Heart left ventricle (tissue), 16 donors: ENCODE measurements around the gene ARHGAP24. TPM values are rescaled to one million over a fixed set of nuclear protein-coding genes. Genes with fewer than 3 reads are reported as not detected.
A peak's percentile ranks its signal among the peaks of the same experiment; 100 is the strongest.

Experiments used
- ATAC-seq, 4 donors: fragments of 200-7000 bp; cut with Tn5 transposase; one replicate each; pipeline ENCODE4 v1.9.1; 2020 to 2022; ENCODE audit warnings: moderate library complexity in 4 of 4, mild to moderate bottlenecking in 3 of 4, moderate number of reproducible peaks in 1 of 4
- DNase-seq, 5 donors: peaks; one replicate each; pipeline ENCODE4 v3.0.0-alpha.2; 2020
- H3K27ac ChIP-seq, 12 donors: fragments of 200-600 bp; sonication (generic) in 4 of 12; one replicate each; pipeline versions ENCODE4 v1.5.0 to v1.8.0; 2016 to 2022; ENCODE audit warnings: mild to moderate bottlenecking in 2 of 12
- H3K27me3 ChIP-seq, 9 donors: fragments of 200-600 bp; sonication (generic) in 2 of 9; one replicate each; pipeline versions ENCODE4 v1.5.1 to v1.8.0; 2016 to 2022; ENCODE audit warnings: mild to moderate bottlenecking in 3 of 9
- H3K36me3 ChIP-seq, 9 donors: fragments of 200-600 bp; sonication (generic) in 2 of 9; one replicate each; pipeline versions ENCODE4 v1.5.0 to v1.8.0; 2018 to 2022; ENCODE audit warnings: mild to moderate bottlenecking in 2 of 9
- H3K4me1 ChIP-seq, 12 donors: fragments of 200-600 bp; sonication (generic) in 4 of 12; one replicate each; pipeline versions ENCODE4 v1.5.0 to v1.8.0; 2016 to 2022; ENCODE audit warnings: mild to moderate bottlenecking in 3 of 12
- H3K4me3 ChIP-seq, 12 donors: fragments of 200-600 bp; sonication (generic) in 4 of 12; one replicate each; pipeline versions ENCODE4 v1.5.0 to v1.8.0; 2017 to 2022; ENCODE audit warnings: mild to moderate bottlenecking in 9 of 12, moderate library complexity in 4 of 12
- H3K9me3 ChIP-seq, 12 donors: fragments of 200-600 bp; sonication (generic) in 4 of 12; one replicate each; pipeline versions ENCODE4 v1.5.0 to v1.8.0; 2016 to 2022; ENCODE audit warnings: mild to moderate bottlenecking in 1 of 12
- POLR2A ChIP-seq, 2 donors: fragments of 450-650 bp; IDR thresholded peaks; one replicate each; pipeline ENCODE4 v1.6.1; 2017; ENCODE audit warnings: antibody characterized with exemption in 2 of 2, mild to moderate bottlenecking in 2 of 2, moderate library complexity in 2 of 2
- WGBS, 4 donors: extraction: QIAGEN DNeasy Blood & Tissue Kit in 2 of 4; methylation state at CpG; one replicate each; pipeline versions ENCODE4 v1.1.5 to v1.1.7; 2013 to 2018; 5-methylcytosine and 5-hydroxymethylcytosine counted together
- intact Hi-C, 10 donors: fragments of 100-400 bp; cut with DNase I; formaldehyde crosslinking; loops; one replicate each; pipeline versions ENCODE4 v1.11.1 to v1.14.2; 2022
- polyA plus RNA-seq, 2 donors: library from polyadenylated mRNA; stranded (reverse); fragments of 200-250 nt; gene quantifications; one replicate each; pipeline ENCODE4 v1.2.3, GENCODE V29; 2013
- total RNA-seq, 9 donors: library from RNA; depleted of rRNA in 2 of 9; stranded (reverse); fragments of >200 nt in 2 of 9; fragmentation: NEBNext Ultra II Directional in 3 of 9; extraction: Animal tissue kit (Norgen Biotek cat#: 25700) in 3 of 9; gene quantifications; one replicate each; pipeline versions ENCODE4 v1.1.0 to v1.2.4, GENCODE V29; 2016 to 2023
- TF ChIP-seq, protein P1 (sequence below), 12 donors: fragments of 200-600 bp; sonication (generic) in 4 of 12; IDR thresholded peaks; one replicate each; pipeline versions ENCODE4 v1.5.0 to v1.8.0; 2018 to 2022; ENCODE audit warnings: antibody characterized with exemption in 12 of 12, mild to moderate bottlenecking in 5 of 12
- donor health status: ischemic (EF 13 %, LVEDD 7.1; RV severe dilation, severe dysfunction).
- donor health status: healthy with polysubstance abuse.
- donor health status: DM: no; HTN: yes; CAD: no.
- donor health status: DM: no; HTN: no; CAD: no.
- donor health status: ischemic (EF 25% LVEDD 6.9; RV normal size, moderate dysfunction).
- donor health status: ischemic (EF 25% LVEDD 5.7; RV mildly dilated, moderate dysfunction).
- donor health status: healthy.
- donor health status: DM: yes; HTN: yes; CAD: no.
- donor health status: ischemic (EF 35%, LVEDD 5.7; RV mildly dilated, moderate dysfunction).
- donor health status: nonischemic (EF 11% LVEDD 7.7; RV severe dilation, severe dysfunction).
- donor health status: DM: yes; HTN: yes; CAD: no.
- donor health status: PGD.
- donor health status: ischemic (EF 29% LVEDD 5.4; RV normal size, mild dysfunction).
- donor health status: nonischemic (EF 23%, LVEDD 6.1; RV moderate dilation, normal function).

The ARHGAP24 gene
- total and polyA plus RNA-seq, 11 donors = 4.5 to 36.9 (median 18.9) TPM

DNA sequence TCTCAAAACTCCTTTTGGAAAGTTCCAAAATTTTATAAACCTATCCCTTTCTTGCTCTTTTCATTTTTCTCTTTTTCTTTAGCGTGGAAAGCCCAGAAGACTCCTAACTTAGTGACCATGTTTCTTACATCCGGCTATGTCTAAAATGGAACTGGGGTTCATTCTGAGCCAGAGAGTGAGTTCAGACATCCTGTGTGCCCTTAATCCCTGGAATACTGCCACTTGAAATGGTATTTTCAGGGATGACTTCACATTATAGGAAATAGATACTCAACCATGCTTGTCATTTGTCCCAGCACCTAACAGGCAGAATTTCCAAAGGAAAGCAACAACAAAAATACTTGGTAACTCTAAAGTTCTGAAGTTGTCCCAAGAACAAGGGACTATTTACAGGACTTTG is 379.6 kb downstream of the ARHGAP24 start:
- TF ChIP-seq, protein P1, sequence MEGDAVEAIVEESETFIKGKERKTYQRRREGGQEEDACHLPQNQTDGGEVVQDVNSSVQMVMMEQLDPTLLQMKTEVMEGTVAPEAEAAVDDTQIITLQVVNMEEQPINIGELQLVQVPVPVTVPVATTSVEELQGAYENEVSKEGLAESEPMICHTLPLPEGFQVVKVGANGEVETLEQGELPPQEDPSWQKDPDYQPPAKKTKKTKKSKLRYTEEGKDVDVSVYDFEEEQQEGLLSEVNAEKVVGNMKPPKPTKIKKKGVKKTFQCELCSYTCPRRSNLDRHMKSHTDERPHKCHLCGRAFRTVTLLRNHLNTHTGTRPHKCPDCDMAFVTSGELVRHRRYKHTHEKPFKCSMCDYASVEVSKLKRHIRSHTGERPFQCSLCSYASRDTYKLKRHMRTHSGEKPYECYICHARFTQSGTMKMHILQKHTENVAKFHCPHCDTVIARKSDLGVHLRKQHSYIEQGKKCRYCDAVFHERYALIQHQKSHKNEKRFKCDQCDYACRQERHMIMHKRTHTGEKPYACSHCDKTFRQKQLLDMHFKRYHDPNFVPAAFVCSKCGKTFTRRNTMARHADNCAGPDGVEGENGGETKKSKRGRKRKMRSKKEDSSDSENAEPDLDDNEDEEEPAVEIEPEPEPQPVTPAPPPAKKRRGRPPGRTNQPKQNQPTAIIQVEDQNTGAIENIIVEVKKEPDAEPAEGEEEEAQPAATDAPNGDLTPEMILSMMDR (IDR thresholded peaks at IDR 0.05) = no peak
- TF ChIP-seq POLR2A (IDR thresholded peaks at IDR 0.05) = no peak
- ATAC-seq = peak; percentile 55 to 87 (median 79)
- Histone ChIP-seq H3K27ac (peak overlapping the region in 10 of 12 donors; percentile 2 to 74 (median 26)), H3K36me3 (no peaks in the 10 kb centered on the region), H3K4me3 (no peak overlapping the region), H3K4me1 (peaks cover 0 to 19% (median 11%) of the 10 kb centered on the region in 12 donors), H3K27me3 (no peaks in the 10 kb centered on the region), H3K9me3 (peaks cover 0 to 26% (median 0%) of the 10 kb centered on the region in 12 donors)
- 36 to 50% (median 42%) methylated on average over 2 of the region's 2 CpGs for WGBS, 4 donors
- intact Hi-C loops = no loop called here
- peak in 1 of 5 donors; percentile 15 for DNase-seq

DNA sequence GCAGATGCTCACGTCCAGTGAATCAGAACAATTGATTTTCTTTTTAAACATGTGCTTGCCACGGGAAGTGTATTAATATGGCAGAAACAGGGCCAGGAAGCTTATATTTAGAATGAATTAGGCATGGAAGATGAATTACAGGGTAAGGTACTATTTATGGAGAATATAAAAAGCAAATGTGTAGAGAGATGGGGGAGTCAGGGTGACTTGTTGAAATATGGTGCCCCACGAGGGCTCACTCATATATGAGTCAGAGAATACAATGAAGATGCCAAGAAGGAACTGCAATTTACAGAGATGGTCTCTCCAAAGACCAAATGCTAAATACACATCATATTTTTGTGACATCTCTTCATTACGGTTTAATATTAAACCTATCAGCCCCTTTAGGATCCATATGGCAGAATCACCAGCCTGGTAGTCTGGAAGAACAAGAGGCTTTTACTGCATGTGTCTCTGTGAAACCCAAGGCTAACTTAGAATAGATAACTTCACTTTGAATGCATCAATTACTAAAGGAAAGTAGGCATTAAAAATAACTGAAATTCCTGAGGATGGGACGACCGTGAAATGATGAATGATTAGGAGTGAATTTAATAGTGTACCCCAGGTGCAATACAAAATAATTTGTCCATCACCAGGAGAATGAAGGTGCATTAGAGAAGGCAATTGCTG is 385.3 kb downstream of the ARHGAP24 start:
- DNase-seq = no peak
- H3K27me3 ChIP-seq = no peaks in the 10 kb centered on the region
- TF ChIP-seq POLR2A (IDR thresholded peaks at IDR 0.05) = no peak
- TF ChIP-seq, protein P1 (IDR thresholded peaks at IDR 0.05) = no peak
- H3K4me1 ChIP-seq = peaks cover 0 to 24% (median 7%) of the 10 kb centered on the region in 12 donors
- no peak for ATAC-seq
- intact Hi-C loops = loop anchor here in 2 of 10 donors (10.0 kb wide), 2 partner anchors 55 to 65 kb away; no protein-coding TSS in a partner anchor
- 58 to 64% (median 61%) methylated on average over 6 of the region's 6 CpGs for WGBS, 4 donors
- H3K4me3 ChIP-seq = no peak overlapping the region
- no peaks in the 10 kb centered on the region for H3K36me3 ChIP-seq
- no peaks in the 10 kb centered on the region for H3K9me3 ChIP-seq
- H3K27ac ChIP-seq = no peak overlapping the region

DNA sequence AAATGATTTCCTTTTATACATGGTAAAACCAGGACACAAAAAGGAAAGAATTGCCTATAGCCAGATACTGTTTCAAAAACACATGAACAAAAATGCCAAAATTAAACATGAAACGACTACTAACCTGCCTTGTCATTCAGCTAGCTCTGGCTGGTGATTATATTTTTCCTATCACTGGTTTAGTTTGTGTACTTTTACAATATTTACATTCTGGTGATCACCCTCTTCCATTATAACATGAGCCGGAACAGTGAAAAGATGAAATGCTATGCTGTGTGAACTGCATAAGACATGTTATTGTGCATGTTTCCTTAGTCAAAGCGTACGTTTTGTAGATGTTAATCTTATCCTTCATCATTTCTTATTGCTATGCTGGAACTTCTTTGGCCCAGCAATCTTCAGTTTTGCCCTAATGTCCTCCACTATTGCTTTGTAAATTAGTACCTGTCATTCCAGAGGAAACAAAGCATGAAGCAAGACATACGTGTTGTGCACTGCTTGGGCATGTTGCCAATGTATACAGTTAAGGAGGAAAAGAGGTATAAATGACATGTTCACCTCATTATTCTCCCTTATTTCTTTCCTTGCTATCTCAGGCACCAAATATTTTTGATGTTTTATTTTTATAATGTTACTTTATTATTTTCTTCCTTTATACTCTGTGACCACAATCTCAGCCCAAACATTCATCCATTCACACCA is 386.3 kb downstream of the ARHGAP24 start:
- Histone ChIP-seq H3K4me3 (no peak overlapping the region), H3K36me3 (no peaks in the 10 kb centered on the region), H3K4me1 (peaks cover 0 to 24% (median 8%) of the 10 kb centered on the region in 12 donors), H3K27me3 (no peaks in the 10 kb centered on the region), H3K27ac (no peak overlapping the region), H3K9me3 (no peaks in the 10 kb centered on the region)
- ATAC-seq (no peak), DNase-seq (no peak)
- 76 to 81% (median 80%) methylated on average over 5 of the region's 5 CpGs for WGBS, 4 donors
- intact Hi-C loops = loop anchor here in 2 of 10 donors (10.0 kb wide), 2 partner anchors 54 to 66 kb away; no protein-coding TSS in a partner anchor
- TF ChIP-seq, protein P1 (IDR thresholded peaks at IDR 0.05) = no peak
- TF ChIP-seq POLR2A (IDR thresholded peaks at IDR 0.05) = no peak

DNA sequence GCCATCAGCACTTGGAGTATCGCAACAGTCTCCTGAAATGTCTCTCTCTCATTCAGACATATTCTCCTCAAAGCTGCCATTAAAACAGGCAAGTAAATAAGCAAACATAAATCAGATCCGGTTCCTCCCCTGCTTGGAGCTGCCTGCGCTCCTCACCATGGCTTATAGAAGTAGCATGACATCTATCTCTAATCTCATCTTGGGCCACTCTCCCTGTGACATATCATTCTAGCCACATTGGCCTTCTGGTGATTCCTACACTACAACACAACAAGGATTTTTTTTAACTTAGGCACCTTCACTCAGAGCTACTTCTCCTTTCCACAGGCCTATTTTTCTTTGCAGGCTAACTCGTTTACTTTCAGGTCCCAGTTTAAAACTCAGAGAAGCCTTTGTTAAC is 387.9 kb downstream of the ARHGAP24 start:
- WGBS, 4 donors = 88 to 95% (median 88%) methylated on average over 4 of the region's 4 CpGs
- ATAC-seq = no peak
- DNase-seq = no peak
- Histone ChIP-seq H3K4me3 (no peak overlapping the region), H3K27me3 (no peaks in the 10 kb centered on the region), H3K4me1 (peaks cover 0 to 37% (median 15%) of the 10 kb centered on the region in 12 donors), H3K27ac (no peak overlapping the region), H3K36me3 (no peaks in the 10 kb centered on the region), H3K9me3 (no peaks in the 10 kb centered on the region)
- TF ChIP-seq, protein P1 (IDR thresholded peaks at IDR 0.05) = no peak
- no peak for TF ChIP-seq POLR2A (IDR thresholded peaks at IDR 0.05)
- intact Hi-C loops = loop anchor here in 2 of 10 donors (10.0 kb wide), 2 partner anchors 52 to 68 kb away; no protein-coding TSS in a partner anchor
